ENCODE data around the gene LAMTOR1.

Gene LAMTOR1

DNA sequence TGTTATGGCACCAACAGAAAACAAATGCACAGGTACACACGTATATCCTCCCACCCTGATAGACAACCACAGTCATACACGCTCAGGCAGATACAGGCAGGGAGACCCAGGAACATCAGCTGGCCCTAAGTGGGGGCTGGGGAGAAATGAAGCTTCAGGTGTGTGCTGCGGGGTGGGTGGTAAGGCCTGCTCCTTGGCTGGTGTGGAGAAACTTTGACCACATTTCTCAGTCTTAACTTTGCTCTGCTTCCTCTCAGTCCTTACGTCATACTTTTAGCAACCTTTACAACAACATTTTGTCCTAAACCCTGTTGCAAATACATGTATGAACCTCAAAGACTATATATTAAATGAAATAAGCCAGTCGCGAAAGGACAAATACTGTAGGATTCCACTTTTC is 16.1 kb upstream of the LAMTOR1 start:
- no peak for DNase-seq (ENCODE audit: low spot score)

DNA sequence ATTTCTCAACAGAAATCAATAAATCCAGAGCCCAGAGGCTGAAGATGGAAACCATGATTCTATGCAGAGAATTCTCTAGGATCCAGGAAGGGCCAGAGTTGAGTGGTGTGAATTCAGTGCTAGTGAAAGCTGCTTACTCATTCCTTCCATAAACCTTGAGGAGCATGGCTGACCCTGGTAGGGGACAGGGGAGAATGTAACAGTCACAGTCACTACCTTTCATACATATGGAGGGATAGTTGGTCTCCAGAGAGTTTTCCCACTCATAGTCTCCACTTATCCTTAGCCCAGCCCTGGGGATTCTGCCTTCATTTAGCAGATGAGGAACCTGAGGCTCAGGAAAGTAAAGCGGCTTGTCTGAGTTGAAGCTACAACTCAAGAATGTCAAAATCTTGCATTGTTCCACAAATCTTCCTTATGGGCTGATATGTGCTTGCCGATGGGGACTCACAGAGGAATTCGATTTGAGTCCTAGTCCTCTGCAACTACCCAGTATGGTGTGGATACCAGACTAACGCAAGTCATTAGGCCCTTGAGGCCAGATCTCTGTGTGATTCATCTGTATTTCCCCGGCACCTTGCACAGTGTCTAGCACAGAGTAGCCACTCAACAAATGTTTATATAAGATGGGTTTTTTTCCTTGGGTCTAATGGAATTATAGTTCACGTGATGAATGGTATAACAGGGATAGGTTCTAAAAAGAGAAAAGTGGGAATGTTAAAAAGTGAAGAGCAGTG is 13.1 kb upstream of the LAMTOR1 start:
- DNase-seq (ENCODE audit: low spot score), result no peak

DNA sequence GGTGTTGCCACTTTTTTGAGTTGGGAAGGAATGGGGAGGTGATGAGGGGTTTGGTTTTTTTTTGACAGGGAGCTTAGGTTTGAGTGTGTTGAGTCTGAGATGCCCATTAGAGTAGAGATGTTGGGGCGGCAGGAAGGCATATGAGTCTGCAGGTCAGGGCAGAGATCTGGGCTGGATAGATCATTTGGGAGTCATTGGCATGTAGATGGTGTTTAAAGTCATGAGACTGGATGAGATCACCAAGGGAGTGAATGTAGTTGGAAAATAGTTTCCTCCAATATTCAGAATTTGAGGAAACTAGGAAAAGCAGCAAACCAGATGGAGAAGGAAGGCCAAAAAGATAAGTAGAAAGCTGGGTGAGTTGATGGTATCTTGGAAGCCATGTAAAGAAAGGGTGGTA is 11.5 kb upstream of the LAMTOR1 start:
- no peak for DNase-seq (ENCODE audit: low spot score)

DNA sequence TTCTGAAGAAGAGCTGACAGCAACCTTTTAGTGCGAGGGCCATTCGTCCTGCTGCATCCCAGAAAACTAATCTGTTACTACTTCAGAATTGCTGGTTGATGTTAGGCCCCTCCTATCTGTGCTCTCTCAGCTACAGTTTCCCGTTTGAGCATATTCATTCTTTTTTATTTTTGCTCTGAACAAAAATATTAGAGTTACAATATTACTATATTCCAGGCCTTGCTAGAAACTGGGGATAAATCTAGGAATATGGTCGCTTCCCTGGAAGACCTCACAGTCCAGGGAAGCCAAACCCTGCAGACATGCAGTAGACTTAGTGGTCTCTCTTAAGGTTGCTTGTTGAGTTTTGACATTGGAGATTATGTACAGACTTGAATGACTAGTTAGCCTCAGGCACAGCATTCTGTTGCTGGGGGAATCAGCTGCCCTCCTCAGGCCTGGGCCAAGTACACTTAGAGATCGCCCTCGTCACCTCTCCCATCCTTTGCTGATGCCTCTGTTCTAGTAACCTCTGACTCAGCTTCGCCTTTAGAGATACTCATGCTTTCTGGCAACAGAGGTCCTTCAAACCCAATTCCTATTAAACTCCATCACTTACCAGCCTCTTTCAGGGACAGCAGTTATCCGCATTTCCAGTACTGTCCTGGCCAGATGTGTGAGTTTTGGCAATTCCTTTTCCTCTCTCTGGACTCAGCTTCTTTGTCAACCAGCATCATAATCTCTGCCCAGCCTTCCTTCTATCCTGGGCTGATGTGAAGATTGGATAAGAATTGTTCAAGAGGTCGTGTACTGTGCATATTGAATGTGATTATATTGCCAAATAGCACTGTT is 10.1 kb upstream of the LAMTOR1 start:
- no peak for DNase-seq (ENCODE audit: low spot score)

GRCh38 chr11:72112143-72112977 is 9.3 kb upstream of the LAMTOR1 start, which contains the start of gene ANAPC15:
Gene ANAPC15 (minus strand): TSS chr11:72112695. CDS start chr11:72111276, 1,419 bp downstream.
- DNase-seq (ENCODE audit: low spot score), result peak; percentile 93

DNA sequence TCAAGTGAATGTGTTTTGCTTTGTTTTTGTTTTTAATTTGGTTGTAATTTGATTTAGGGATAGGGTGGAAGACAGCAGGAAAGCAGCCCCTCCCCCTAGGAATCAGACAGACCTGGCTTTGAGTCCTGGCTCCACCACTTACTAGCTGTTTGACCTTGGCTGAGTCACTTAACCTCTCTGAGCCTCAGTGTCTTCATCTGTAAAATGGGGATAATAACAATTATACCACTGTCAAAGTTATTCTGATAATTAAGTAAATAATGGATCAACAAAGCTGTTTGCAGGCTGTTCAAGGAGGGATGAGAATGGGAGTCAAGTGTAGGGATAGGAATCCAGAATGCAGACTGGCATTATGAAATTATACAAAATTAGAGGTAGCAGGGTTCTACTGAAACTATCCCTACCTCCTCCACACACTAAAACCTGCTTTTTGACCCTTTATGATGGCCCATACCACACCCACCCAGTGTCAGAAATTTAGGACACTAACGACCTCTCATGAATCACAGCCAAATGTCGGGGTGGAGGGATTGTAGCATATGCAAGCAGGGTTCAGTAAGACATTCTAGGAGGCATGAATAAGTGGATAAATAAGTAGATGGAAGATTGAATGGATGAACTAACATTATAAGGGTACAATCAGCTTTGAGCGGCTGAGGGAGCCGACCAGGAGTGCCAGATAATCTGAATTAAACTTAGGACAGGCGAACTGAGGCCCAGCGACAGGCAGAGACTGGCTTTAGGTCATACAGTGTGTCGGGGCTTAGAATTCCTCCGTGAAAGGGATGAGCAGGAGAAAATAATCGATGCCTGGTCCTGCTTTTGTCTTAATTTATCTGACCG is 8.4 kb upstream of the LAMTOR1 start:
- DNase-seq (ENCODE audit: low spot score), result no peak

GRCh38 chr11:72105888-72106287 is 2.8 kb upstream of the LAMTOR1 start, which contains the start of gene TOMT:
Gene TOMT (plus strand): TSS chr11:72105924. CDS start chr11:72105952, 28 bp downstream.
- no peak for DNase-seq (ENCODE audit: low spot score)

GRCh38 chr11:72103754-72104167 is 664 bp upstream of the LAMTOR1 start:
- no peak for DNase-seq (ENCODE audit: low spot score)

DNA sequence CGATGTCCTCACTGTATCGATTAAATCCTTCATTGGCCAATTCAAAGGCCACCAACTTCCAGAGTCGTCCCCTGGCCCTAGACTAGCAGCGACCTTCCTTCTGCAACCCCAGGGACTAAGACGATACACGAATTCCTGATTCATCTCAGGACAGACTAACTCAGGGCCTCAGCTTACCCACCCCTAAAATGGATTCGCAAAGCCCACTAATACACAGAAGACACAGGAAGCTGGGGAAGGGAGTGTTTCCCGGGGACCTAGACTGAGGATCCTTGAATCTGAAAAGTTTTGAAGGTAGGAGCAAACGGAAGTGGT is 509 bp downstream of the LAMTOR1 start:
- no peak for DNase-seq (ENCODE audit: low spot score)

- DNase-seq (ENCODE audit: low spot score), result no peak
Observed at GRCh38 chr11:72102162-72102561, 935 bp downstream of the LAMTOR1 start.

GRCh38 chr11:72100462-72100861 is 2.6 kb downstream of the LAMTOR1 start:
- no peak for DNase-seq (ENCODE audit: low spot score)

DNA sequence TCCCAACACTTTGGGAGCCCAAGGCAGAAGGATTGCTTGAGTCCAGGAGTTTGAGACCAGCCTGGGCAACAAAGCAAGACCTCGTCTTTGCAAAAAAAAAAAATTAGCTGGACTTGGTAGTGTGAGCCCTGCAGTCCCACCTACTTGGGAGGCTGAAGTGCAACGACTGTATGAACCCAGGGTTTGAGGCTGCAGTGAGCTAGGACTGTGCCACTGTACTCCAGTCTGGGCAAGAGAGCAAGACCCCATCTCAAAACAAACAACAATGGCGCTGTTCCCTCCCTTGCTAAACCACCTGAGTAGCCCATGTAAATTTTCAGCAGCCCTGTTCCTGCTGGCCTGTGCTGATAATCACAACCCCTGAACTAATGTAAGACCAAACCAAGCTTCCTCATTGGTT is 3.1 kb downstream of the LAMTOR1 start:
- no peak for DNase-seq (ENCODE audit: low spot score)

DNA sequence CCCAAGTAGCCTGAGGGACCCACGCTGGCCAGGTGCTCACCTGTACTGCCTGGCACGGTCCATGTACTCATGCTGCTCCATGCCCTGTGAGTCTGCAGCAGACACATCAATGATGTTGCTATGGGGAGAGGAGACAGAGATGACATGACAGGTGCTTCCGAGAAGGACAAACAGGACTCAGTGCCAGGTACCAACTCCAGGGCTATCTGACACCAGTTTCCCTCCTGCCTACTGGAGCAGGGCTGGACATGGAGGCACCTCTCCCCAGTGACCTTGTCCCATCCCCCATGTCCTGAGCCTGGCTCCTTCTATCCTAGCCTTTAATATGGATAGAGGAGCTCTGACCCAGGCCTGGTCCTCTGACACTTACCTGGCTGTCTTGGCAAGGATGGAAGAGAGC is 4.4 kb downstream of the LAMTOR1 start:
- DNase-seq (ENCODE audit: low spot score), result no peak

DNA sequence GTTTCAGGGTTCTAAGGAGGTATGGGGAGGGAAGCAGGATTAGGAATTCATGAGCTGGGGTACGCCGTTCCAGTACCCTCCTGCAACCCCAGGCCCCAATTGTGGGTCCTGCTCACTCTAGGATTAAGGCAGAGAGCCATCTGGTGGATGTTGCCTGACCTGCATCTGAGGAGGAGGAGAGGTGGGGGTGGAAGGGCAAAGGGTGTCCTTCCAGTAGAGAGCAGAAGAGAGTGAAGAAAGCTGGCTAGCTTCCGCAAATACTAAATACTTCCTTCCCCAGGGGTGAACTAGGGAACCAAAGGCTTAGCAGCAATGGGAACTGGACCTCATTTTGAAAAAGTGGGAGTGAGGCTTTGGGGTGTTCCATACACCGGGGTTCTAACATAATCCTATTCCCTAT is 11.8 kb downstream of the LAMTOR1 start:
- peak; percentile 78 for DNase-seq (ENCODE audit: low spot score)

- no peak for DNase-seq (ENCODE audit: low spot score)
Observed at GRCh38 chr11:72088076-72088808, 14.9 kb downstream of the LAMTOR1 start.

GRCh38 chr11:72085621-72086351 is 17.3 kb downstream of the LAMTOR1 start:
- no peak for DNase-seq (ENCODE audit: low spot score)

DNA sequence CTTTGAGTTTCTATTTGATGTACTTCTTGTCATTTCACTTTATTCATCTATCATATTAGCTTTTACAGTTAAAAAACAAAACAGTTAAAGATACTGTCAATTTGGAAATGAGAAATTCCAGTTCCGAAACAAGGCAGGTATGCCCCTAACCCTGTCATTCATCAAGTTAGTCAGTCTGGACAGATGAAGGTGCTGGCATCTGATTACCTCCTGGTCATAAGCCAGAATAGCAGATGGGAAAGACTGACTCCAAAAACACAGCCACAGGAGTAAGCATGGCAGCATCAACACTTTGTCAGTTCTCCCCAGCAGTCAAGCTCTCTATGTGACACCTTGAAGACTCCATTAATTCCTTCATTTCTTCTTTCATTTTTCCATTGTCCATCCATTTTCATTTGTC is 18.1 kb downstream of the LAMTOR1 start:
- DNase-seq (ENCODE audit: low spot score), result no peak

GRCh38 chr11:72084076-72084475 is 19.0 kb downstream of the LAMTOR1 start:
- DNase-seq (ENCODE audit: low spot score), result no peak

DNA sequence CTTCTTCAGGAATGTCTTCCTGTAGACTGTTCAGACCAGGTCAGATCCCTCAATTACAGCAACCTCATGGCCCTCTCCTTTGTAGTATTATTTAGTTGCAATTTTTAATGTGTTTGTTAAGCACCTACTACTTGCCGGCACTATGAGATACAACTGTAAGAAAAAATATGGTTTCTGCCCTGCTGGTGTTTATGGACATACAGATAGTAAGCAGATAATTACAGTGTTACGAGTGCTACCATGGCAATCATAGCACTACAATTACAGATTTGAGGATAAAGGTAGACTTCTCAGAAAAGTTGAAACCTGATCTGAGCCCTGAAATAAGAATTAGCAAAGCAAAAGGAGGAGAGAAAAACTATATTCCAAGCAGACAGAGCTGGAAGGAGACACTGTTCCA is 19.7 kb downstream of the LAMTOR1 start:
- no peak for DNase-seq (ENCODE audit: low spot score)

- no peak for DNase-seq (ENCODE audit: low spot score)
Observed at GRCh38 chr11:72081821-72082453, 21.2 kb downstream of the LAMTOR1 start.
